HG03439 (cell line): ENCODE data around the gene SDF2L1.
"Not testable (repeated sequence)": the region's sequence is repeated elsewhere in the genome, so short reads cannot be mapped to it uniquely, and the experiment has no call there.

Experiments used
- ATAC-seq: cut with Tn5 transposase; IDR thresholded peaks from one replicate; pipeline ENCODE4 v1.9.1; 2021; ENCODE audit warnings: mild to moderate bottlenecking, moderate library complexity; ENCODE audit not compliant: unreplicated experiment

Gene SDF2L1

DNA sequence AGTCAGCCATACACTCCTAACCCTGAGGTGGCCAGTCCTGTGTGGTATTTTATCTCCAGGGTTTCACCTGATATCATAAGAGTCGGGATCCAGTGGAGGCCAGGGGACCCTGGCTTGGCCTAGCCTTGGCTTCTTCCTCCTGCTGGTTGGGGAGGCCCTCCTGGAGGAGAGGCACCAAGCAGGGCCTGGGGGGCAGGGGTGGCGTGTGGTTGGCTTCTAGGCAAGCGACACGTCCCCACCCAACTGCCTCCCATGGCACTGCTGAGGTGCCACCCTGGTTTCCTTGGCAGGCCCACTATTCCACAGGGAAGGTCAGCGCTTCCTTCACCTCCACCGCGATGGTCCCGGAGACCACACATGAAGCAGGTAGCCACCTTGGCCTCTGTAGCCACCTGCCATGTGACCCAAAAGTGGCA is 44.1 kb downstream of the SDF2L1 start:
- ATAC-seq = no peak

DNA sequence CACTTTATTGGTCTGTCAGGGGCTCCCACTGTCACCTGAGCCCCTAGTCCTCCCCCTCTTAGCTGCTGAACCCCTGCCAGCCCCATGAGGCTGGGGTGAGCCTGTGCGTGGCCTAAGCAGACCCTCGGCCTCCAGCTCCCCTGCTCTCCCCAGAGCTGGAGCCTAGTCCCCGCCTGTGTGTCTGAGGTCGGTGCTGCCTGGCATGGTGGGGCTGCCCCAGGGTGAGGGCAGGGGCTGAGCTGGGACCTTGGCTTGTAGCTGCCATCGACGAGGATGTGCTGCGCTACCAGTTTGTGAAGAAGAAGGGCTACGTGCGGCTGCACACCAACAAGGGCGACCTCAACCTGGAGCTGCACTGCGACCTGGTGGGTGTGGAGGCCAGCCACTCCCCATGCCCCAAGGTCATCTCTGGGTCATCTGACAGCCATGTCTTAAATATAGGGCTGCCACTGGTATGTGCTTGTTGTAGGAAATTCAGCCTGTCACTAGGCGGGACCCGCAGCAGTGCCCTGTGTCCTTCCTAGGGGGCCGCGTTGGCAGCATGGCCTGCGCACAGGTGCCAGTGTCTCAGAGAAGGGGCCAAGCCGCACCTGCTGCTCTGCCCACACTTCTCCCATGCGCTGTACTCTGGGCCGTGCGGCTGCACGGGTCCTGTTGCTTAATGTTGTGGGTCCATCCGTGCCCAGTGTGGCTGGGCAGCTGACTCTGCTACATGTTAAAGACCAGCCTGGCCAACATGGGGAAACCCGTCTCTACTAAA is 44.7 kb downstream of the SDF2L1 start:
- ATAC-seq = no peak

DNA sequence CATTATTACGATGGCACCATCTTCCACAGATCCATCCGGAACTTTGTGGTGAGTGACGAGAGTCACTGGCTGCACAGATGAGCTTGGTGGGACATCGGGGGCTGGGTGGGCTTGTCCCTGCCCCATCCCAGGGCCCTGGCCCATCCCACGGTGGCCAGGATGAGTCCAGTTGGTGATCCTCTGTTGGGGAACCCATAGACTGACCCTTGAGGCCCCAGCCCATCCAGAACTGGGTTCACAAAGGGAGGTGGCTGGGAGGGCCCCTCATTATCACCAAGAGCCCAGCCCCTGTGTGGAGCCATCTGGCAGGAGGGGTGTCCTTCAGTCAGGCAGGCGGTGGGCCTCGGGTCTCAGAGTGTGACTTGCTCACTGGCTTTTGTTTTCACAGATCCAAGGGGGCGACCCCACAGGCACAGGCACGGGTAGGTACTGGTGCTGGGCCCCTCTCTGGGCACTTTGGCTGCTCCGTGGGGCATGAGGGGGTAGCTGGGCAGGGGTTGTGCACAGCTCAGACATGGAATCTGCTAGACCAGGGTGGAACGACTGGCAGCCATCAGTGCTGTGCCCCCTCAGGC is 45.7 kb downstream of the SDF2L1 start:
- no peak for ATAC-seq

DNA sequence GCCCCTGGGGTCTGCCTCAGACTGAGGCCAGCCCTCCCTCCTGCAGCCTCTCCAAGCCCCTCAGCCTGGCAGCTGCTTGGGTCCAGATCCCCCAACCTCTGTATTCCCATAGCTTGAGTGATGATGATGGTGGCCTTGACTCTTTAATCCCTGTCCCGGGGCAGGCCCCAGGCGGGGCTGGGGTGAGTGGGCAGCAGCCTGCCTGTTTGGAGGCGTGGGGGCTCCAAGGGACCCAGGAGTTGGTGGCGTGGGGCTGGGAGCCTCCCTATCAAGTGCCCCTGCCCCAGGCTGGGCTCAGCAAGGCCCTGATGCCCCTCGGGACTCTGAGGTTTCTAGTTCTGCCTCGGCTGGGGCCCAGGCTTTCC is 46.2 kb downstream of the SDF2L1 start:
- ATAC-seq = no peak

DNA sequence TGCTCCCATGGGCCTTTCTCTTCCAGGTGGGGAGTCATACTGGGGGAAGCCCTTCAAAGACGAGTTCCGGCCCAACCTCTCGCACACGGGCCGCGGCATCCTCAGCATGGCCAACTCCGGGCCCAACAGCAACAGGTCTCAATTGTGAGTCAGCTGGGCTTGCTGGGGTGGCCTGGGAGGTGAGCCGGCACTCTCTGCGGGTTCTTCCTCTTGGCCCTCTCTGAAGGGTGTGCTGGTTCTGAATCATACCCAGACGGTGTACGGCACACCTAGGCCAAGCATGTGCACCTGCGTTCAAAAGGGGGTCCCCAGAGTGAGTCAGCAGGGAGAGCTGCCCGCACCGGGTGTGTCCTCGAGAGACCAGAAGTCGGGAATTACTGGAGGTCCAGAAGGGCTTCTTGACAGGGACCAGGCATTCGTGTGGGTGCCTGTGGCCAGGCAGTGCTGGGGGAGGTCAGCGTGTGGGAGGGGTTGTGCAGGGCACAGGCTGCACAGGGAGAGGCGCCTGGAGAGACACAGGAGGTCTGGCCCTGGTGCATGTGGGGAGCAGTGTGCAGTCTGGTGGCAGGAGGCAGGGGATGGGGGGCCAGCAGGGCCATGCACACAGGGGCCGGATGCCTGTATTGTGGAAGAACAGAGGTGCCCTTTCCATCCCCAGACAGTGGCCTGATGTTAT is 46.7 kb downstream of the SDF2L1 start:
- no peak for ATAC-seq

DNA sequence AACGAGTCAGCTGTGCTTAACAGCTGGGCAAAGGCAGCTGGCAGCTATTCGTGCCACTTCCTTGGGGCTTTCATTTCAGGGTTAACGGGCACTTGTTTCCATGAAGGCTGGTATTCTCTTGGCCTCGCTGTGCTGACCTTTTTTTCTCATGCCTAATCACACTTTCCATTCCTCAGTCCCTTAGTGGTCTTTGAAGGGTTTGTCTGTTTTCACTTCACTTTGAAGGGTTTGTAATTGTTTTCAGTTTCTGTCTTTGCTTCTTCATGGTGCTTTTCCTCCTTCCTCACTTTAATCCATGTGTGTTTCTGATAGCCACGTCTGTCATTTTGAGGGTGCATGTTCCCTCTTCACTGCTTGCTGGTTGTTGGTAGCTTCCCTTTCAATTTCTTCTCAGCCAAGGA is 48.3 kb downstream of the SDF2L1 start:
- no peak for ATAC-seq

DNA sequence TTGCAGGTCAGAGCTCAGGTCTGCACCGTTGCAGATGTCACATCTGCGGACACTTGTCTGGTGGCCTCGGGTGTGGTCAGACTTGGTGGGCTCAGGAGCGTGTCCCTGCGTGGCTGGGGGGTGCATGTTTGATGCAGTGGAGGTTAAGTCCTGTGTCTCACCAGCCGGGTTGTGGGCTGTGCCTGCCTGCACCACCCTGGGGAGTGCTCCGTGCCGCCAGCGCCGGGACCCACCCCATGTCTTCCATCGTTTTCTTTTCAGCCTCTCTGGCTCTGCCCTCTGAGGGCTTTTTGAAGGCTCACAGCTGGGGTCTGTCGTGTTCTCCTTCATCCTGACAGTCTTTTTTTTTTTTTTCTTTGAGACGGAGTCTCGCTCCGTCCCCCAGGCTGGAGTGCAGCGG is 49.7 kb downstream of the SDF2L1 start:
- ATAC-seq = no peak

DNA sequence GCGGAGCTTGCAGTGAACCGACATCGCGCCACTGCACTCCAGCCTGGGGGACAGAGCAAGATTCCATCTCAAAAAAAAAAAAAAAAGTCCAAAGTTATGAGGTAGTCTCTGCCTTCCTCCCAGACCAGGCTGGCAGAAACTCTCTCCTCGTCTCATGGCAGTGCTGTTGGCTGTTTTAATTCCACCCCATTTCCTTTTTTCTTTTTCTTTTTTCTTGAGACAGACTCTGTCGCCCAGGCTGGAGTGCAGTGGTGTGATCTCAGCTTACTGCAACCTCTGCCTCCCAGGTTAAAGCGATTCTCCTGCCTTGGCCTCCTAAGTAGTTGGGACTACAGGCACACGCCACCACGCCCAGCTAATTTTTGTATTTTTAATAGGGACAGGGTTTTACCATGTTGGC is 50.8 kb downstream of the SDF2L1 start:
- not testable (repeated sequence) for ATAC-seq

DNA sequence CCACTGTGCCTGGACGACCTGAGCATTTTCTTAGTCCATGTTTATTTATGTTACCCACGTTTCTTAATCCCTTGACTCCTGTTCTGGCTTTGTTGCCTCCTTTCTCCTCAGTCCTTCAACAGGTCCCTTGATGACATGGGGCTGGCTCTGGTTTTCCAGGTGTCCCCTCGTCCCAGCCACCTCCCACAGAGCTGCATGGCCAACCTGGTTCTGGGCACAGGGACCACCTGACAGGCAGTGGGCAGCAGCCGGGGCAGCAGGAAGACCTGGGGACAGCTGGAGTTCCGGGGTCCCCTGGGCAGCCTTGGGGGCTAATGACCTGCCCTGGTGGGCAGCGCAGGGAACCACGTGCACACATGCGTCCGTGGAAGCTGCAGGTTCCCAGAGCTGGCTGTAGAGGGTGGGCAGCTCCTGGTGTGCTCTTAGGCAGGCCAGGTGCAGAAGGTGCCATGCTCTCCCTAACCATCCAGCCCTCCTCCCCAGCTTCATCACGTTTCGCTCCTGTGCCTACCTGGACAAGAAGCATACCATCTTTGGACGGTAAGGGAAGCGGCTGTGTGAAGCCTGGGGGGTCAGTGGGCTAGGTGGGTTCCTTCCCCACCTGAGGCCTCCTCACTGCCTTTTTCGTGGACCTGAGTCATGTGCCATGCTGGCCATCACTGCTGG is 51.4 kb downstream of the SDF2L1 start:
- no peak for ATAC-seq
